Putamen (tissue), 1 donor: Measurements from ENCODE around the gene KCNS1.

ENCODE experiments used
- DNase-seq: peaks from one replicate; pipeline ENCODE4 v3.0.0-alpha.2; 2016; ENCODE audit warnings: low spot score

KCNS1 gene

GRCh38 chr20:45110301-45110700 is 9.4 kb upstream of the KCNS1 start:
- DNase-seq, result no peak

DNA sequence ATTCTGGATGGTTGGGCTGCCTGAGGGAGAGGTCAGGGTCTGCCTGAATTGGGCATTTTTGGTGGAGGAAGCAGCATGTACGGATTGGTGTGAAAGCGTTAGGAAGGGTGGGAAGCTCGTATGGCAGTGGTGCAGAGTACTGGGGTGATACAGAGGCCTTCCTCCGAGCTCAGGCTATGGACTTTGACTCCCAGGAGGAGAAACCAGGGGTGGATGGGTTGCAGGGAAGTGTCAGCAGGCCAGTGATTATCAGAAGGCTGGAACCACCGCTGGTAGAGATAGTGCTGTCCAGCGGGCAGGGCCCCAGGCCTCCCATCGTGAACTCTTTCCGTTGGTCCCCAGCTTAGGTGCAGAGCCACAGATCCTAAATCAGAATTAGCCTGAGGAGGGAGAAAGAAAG is 8.7 kb upstream of the KCNS1 start:
- no peak for DNase-seq

DNA sequence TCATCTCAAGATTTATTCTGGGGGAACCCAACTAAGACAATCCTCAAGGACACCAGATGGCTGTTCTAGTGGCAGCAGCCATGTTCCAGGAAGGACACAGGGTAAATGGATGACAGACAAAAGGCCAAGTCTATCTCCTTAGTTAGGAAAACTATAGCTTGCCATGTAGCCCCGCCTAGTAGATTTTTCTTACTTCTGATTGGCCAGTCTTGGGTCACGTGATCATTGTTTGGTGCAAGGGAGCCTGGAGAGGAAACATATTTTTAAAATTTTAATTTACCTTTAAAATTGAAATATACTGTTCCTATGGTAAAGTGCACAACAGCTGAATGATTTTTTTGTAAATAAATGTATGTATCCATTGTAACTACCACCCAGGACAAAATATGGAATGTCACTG is 4.4 kb upstream of the KCNS1 start:
- no peak for DNase-seq

GRCh38 chr20:45104786-45105185 is 3.9 kb upstream of the KCNS1 start:
- no peak for DNase-seq

DNA sequence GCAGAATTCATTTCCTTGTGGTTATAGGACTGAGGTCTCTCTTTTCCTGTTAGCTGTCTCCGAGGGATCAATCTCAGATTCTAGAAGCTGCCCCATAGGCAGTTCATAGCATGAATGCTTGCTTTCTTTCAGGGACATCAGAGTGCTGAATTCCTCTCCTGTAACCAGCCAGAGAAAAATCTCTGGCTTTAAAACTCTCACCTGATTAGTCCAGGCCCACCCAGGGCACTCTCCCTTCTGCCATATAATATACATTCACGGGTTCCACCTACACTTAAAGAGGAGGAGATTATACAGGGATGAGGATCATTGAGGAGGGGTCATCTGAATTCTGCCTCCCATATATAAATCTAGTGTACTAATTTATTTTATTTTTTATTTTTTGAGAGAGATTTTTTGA is 2.1 kb upstream of the KCNS1 start:
- no peak for DNase-seq

GRCh38 chr20:45101333-45101850 is 465 bp upstream of the KCNS1 start:
- no peak for DNase-seq

- DNase-seq, result no peak
These were observed 2.7 kb downstream of the KCNS1 start for GRCh38 chr20:45098103-45098773.

DNA sequence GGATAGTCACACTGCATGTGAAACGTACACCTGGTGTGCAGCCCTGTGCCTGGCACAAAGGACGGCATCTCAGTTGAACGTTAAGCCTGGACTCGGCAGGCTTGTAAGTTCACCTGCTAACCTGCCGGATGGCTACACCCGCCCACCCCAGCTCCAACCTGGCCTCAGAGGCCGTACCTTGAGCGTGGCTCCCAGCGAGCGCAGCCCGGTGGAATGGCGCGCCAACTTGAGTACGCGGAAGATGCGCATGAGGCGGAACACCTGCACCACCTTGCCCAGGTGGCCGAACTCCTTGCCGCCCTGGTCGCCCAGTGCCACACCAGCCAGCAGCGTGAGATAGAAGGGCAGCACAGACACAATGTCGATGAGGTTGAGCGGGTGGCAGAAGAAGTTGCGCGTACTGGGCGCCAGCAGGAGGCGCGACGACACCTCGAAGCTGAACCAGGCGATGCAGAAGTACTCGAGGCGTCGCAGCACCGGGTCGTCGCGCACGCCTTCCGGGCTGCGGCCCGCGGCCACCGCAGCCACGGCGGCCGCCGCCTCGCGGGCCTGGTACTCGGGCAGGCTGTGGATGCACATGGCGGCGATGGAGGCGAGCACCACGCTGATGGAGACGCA is 3.3 kb downstream of the KCNS1 start:
- no peak for DNase-seq

GRCh38 chr20:45096781-45097180 is 4.1 kb downstream of the KCNS1 start:
- no peak for DNase-seq

DNA sequence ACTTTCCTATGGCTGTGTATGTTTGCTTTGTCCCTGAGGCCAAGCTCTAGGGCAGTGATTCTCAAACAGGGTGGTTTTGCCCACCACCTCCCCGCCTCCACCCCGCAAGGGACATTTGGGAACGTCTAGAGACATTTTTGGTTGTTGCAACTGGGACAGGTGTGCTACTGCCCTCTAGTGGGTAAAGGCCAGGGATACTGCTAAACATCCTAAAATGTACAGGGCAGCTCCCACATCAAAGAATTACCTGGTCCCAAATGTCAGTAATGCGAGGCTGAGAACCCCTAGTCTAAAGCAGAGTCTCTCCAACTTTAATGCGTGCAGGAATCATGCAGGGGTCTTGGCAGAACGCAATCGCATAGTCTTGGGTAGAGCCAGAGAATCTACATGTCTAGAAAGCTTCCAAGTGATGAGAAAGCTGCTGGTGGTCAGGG is 5.1 kb downstream of the KCNS1 start:
- DNase-seq, result peak; percentile 60

DNA sequence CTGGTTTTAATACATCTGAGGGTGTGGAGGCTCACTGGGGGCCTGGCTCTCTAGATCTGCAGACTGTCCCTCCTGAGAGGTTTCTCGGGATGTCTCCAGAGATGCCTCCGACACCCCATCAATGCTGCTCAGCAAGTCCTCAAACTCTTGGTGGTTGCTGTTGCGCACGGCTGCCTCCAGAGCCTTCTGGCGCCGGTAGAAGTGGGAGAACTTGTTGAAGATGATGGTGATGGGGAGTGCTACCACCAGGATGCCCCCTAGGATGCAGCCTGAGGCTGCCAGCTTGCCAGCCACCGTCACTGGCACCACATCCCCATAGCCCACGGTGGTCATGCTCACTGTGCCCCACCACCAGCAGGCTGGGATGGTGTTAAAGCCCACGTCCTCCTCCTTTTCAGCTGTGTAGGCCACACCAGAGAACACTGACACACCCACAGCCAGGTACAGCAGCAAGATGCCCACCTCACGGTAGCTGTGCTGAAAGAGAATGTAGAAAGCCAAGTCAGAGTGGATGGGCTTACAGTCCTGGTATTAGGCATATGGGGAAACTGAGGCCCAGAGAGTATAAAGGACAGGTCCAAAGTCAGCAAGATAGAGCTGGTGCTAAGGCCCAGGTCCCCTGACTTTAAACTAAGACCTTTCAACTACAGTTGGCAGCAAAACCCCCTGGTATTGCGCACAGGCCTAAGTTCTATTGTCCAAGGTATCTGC is 5.9 kb downstream of the KCNS1 start:
- DNase-seq, result no peak

DNA sequence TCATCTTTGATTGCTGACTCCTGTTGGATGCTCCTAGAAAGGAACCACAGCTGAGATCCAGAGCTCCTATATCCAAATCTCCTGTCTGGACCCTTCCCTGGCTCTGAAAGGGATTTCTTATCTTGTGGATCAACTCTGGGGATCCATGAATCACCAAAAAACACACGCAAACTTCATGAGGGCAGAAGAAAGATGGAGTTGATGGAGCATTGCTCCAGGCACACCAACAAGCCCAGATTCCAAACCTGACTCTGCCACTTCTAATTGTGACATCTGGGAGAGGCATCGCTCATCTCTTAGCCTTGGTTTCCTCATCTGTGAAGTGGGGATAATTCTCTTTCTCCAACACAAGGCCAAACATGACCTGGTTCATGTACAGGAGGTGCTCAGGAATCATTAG is 6.7 kb downstream of the KCNS1 start:
- no peak for DNase-seq

DNA sequence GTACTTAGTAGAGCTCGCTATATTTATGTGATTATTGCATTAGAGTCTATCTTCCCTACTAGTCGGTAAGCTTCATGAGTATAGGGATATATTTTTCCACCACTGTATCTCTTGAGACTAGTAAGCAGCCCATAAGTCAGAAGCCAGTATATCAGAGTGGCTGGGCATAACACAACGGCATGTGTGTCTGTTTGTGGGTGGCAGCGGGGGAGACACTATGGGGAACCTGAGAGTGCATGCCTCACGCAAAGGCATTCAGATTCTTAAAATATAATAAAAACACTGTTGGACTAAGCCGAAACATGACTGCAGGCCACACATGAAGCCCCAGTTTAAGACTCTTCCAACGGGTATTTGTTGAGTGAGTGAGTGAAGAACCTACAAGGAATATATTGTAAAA is 8.0 kb downstream of the KCNS1 start:
- DNase-seq, result no peak

GRCh38 chr20:45091366-45091765 is 9.6 kb downstream of the KCNS1 start:
- DNase-seq, result no peak

- no peak for DNase-seq
These were observed 10.4 kb downstream of the KCNS1 start for GRCh38 chr20:45090481-45090880.

GRCh38 chr20:45088247-45088646 is 12.7 kb downstream of the KCNS1 start:
- no peak for DNase-seq

GRCh38 chr20:45087814-45088213 is 13.1 kb downstream of the KCNS1 start:
- DNase-seq, result no peak

- DNase-seq, result no peak
These were observed 13.7 kb downstream of the KCNS1 start for GRCh38 chr20:45087097-45087790.

- DNase-seq, result no peak
These were observed 15.1 kb downstream of the KCNS1 start for GRCh38 chr20:45085867-45086266.

GRCh38 chr20:45085289-45085688 is 15.6 kb downstream of the KCNS1 start:
- no peak for DNase-seq

GRCh38 chr20:45083127-45083526 is 17.8 kb downstream of the KCNS1 start:
- no peak for DNase-seq

- no peak for DNase-seq
These were observed 18.5 kb downstream of the KCNS1 start for GRCh38 chr20:45082468-45082867.
